ENCODE measurements around the gene MYG1.

The MYG1 gene, protein sequence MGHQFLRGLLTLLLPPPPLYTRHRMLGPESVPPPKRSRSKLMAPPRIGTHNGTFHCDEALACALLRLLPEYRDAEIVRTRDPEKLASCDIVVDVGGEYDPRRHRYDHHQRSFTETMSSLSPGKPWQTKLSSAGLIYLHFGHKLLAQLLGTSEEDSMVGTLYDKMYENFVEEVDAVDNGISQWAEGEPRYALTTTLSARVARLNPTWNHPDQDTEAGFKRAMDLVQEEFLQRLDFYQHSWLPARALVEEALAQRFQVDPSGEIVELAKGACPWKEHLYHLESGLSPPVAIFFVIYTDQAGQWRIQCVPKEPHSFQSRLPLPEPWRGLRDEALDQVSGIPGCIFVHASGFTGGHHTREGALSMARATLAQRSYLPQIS

DNA sequence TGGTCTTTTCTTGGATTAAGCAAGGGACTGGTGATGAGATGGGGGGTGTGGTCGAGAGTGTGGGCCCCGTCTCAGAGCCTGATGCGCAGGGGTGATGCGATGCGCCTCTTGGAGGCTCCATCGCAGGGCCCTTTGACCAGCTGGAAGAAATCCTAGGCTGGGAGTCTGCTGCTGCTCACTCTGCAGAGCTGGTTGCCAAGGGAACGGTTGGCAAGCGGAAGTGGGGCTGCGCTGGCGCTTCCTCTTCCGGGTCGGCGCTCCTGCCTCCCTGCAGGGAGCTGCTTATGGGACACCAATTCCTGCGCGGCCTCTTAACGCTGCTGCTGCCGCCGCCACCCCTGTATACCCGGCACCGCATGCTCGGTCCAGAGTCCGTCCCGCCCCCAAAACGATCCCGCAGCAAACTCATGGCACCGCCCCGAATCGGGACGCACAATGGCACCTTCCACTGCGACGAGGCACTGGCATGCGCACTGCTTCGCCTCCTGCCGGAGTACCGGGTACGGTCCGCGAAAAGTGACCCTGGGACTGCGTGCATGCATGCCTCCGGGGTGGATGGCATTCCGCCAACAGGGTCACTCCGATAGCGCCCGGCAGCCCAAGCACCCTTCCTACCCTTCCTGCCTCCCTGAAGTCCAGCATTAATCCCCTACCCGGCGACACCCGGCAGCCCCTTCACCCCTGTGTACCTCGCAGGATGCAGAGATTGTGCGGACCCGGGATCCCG, at the start of gene MYG1:
MYG1 (plus strand) TSS at position 242 of the 727 bp plus-strand sequence; CDS start at position 285, 43 bp downstream.
- peak; percentile 89 for DNase-seq

DNA sequence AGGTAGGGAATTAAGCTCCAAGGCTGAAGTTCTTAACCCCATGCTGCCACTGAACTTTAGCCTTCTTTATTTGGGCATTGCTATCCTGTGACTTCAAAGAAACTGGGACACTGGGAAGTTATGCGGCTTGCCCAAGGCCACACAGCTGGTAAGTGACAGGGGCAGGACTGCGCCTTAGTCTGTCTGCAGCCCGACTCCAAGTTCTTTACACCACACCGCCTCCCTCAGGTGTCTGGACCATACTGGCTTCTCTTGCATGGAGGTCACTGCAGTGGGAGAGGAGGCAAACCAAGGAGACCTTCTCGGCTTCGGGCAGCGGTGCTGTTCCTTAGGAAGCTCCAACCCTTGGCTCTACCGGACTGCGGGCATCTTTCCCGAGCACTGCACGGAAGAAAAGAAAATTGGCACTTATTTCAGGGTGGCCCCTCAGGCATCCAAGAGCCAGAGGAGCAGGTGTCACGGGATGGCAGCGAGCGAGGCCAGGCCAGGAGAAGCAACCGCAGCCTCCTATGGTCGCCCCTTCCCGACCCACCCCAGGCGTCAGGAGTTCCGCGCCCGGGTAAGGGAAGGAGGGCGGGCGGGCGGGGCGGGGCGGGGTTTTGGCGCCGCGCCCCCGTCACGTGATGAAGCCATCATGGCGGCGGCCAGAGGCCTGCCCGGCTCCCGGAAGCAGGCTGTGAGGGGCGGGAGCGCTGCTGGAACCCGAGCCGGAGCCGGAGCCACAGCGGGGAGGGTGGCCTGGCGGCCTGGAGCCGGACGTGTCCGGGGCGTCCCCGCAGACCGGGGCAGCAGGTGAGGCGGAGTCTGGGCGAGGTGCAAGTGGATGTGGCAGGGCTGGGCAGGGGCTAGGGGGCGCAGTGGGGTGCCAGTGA, 47.8 kb upstream of the MYG1 start:
- peak; percentile 72 for DNase-seq

DNA sequence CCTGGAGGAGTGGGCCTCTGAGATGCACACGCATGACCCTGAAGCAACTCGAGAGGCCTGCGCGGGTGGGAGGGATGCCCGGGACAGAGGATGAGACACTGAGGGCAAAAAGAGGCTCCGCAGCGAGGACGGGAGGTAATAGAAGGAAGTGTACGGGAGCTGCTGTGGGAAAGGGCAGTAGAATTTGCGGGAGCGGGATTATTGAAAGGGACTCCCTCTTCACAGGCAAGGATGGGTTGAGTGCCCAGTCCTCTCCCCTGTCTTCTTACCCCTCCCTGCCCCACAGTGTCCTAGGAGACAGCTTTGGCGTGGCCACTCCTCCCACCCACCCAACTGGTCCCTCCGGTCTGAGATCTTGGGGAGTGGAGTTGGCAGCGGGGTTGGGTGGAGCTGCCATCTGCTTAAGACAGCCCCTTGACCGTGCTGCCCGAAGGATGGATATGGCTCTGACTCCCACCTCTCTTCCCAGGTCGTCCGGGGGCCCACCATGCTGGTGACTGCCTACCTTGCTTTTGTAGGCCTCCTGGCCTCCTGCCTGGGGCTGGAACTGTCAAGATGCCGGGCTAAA, 47.1 kb upstream of the MYG1 start:
- DNase-seq, result peak; percentile 23

DNA sequence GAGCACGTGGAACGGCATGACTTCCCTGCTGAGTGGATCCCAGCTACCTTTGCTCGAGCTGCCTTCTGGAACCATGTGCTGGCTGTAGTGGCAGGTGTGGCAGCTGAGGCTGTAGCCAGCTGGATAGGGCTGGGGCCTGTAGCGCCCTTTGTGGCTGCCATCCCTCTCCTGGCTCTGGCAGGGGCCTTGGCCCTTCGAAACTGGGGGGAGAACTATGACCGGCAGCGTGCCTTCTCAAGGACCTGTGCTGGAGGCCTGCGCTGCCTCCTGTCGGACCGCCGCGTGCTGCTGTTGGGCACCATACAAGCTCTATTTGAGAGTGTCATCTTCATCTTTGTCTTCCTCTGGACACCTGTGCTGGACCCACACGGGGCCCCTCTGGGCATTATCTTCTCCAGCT, 46.2 kb upstream of the MYG1 start:
- DNase-seq, result no peak

DNA sequence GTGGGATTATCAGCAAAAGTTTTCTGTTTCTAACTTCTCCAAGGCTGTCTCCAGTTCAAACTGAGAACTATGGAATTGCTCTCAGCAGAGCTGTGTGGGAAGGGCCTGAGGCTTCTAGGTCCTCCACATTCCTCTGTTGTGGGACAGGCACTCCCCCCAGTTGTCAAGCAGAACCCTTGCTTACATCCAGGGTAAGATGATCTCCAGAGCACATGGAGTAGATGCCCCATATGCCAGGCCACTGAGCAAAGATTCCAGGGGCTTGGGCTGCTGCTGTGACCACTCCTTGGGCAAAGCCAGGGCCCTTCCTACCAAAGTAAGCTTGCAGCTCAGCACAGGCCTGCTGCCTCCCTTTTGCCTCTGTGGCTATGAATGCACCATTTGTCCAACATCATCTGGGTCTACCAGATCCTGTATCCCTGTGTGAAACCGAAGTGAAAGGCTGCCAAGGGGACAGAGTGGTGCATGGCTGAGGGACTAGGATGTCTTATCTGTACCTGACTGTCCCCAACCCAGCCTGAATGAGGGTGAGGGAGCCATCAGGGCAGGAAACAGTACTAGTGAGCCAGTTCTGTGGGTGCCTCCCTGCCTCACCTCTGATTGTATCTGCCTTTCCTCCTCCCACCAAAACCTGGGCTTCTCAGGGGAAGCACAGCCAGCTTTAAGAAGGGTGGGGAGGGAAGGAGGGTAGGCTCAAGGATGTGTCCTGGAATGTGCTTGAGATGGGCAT, 44.5 kb upstream of the MYG1 start:
- no peak for DNase-seq

DNA sequence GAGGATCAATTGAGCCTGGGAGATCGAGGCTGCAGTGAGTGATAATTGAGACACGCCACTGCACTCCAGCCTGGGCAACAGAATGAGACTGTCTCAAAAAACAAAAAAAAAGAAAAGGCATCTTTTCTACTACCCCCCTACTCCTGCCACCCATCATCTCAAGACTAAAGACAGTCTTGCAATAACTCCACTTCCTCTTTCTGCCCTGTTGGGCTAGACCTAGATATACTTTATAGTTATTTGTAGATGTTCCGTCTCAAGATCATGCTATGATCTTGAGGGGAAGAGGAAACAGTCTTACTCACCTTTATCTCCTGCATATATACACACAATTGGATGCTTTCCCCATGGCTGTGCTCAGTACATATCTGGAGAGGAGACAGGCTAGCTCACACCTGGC, 43.5 kb upstream of the MYG1 start:
- no peak for DNase-seq

DNA sequence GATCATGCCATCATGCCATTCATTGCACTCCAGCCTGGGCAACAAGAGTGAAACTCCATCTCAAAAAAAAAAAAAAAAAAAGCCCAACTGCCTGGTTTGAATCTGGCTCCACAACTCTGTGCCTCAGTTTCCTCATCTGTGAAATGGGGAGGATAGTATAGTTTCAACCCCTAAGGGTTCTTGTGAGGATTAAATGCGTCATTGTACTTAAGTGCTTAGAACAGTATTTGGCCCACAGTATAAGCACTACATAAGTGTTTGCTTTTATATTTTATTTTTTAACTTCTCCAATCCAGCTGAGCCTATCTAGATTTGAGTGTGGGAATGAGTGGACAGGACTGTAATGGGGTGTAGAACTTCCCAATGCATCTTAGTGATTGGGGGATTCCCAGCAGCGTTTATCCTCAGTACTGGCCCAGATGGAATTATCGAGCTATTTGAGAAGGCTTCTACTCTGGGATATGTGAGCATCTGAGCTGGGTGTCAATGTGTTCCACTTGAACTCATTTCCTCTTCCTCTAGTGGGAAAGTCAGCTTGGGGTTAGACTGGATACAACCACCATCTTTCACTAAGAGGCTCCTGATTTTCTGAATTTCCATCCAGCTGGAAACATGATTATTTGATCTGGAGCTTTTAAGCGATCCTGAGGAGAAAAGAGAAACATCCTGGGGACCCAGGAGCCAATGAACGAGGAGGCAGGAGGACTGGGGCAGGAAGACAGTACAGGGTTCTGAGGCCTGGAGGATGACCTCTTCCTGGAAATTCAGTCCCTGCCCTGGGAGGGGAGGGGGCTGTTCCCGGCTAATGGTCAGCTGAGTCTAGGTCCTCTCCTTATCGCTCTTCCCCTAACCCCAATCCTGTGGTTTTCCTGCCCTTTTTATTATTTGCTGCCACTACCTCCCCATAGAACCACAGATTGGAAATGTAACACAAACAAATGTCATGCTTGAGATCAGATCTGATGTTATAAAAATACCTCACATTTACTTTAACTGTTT, 40.7 kb upstream of the MYG1 start:
- no peak for DNase-seq

DNA sequence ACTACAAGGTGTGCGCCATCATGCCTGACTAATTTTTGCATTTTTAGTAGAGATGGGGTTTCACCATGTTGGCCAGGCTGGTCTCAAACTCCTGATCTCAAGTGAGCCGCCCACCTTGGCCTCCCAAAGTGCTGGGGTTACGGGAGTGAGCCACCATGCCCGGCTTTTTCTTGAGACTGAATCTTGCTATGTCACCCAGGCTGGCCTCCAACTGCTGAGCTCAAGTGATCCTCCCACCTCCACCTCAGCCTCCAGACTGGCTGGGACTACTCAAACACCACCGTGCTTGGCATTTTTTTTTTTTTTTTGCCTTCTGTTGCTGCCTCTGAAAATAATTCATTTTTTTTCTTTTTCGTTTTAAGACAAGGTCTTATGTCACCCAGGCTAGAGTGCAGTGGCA, 39.6 kb upstream of the MYG1 start:
- DNase-seq, result no peak

DNA sequence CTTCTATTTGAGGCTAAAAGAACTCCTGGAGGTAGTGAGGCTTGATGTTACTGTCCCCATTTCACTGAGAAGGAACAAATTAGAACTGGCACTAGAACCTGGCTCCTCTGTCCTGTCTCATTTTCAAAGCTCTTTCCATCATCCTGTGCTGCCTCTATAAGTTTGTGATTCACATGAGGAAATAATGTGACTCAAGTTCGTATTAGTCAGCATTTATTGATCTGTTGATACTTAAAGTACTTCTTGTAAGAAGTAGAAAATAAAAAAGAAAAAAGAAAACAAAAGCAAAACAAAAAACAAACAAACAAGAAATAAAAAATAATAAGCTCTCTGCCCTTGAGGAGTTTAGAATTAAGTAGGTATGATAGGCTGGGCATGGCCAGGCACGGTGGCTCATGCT, 33.7 kb upstream of the MYG1 start:
- DNase-seq, result peak; percentile 18

DNA sequence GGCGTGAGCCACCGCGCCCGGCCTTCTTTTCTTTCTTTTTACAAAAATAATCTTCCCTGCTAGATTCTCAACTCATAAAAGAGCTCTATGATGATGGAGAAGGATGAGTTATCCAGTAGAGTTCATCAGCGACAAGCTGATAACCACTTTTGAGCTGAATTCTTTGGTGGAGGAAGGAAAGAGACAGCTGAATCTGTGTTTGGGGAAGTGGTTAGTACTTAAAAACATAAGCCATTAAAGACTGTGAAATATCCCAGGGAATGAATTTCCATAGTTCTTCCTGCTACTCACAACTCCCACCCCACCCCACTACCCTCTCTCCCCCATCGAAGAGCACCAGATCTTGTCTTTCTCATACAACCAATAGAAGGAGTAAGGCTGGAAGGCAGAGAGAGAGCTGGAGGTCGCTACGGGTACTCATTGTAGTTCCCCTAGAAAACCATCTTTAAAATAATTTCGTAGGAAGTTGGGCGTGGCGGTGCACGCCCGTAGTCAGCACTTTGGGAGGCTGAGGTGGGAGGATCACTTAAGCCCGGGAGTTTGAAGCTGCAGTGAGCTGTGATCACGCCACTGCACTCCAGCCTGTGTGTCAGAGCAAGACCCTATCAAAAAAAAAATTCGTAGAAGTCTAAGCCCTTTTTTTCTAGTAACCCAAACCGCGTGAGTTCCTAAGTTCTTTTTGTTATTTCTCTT, 32.0 kb upstream of the MYG1 start:
- no peak for DNase-seq

DNA sequence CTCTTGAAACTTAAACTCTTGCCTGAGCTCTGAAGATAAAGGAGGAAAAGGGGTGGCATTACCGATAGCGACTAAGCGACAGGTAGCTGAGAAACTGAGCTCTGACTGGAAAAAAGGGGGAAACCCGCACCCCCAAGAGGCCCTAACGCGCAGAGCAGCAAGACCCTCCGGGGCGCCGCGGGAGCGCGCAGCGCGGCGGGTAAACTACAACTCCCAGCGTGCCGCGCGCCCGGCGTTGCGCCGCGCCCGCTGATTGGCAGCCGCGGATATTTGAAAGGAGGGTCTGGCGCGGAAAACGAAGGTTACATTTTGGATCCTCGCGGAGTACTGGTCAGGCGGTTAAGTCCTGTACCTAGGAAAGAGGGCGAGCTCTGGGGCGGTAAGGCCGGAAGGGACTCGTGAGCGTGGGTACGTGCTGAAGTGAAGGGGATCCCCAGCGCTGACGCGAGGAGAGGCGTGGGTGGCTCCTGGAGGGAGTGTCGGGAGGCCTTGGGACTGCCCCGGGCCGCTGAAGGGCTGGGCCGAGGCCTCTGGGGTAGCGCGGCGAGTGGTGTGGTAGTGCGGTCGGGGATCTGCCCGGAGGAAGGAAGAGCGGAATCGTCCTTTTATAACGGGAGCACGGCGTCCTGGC, 31.4 kb upstream of the MYG1 start, which contains the start of gene ESPL1:
ESPL1 (plus strand) TSS at position 301 of the 631 bp plus-strand sequence. CDS start 468 bp downstream, outside the sequence.
- DNase-seq, result peak; percentile 73

DNA sequence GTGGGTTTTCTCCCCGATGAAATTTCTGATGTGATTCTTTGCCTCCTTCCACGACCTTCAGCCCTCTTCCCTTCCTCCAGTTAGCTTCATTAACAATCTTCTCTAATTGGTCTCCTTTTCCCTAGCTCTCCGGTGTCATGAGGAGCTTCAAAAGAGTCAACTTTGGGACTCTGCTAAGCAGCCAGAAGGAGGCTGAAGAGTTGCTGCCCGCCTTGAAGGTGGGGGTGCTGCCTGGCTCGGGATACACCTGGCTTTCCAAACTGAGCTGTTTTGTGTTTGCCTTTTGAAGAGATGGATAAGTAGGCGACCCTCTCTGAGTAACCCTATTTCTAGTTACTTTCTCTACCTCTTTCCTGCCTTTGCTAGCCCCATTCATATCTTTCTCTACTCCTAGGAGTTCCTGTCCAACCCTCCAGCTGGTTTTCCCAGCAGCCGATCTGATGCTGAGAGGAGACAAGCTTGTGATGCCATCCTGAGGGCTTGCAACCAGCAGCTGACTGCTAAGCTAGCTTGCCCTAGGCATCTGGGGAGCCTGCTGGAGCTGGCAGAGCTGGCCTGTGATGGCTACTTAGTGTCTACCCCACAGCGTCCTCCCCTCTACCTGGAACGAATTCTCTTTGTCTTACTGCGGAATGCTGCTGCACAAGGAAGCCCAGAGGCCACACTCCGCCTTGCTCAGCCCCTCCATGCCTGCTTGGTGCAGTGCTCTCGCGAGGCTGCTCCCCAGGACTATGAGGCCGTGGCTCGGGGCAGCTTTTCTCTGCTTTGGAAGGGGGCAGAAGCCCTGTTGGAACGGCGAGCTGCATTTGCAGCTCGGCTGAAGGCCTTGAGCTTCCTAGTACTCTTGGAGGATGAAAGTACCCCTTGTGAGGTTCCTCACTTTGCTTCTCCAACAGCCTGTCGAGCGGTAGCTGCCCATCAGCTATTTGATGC, 30.6 kb upstream of the MYG1 start:
- peak; percentile 12 for DNase-seq

DNA sequence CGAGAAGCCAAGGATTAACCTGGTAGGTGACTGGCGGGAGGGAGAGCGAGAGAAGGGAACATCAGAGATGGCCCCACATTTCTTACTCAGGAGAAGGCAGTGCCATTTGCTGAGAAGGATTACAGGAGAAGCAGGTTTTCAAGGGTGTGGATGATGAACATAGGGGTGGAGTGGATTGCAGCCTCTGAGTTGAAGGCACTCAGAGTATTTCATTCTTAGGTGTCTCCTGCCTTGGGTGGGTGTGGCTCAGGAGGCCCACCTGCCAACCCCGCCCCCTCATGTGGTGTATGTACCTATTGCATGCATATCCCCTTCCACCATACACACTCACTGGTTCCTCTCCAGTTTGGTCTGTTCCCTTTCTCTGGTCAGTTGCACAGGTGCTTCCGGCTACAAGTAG, 25.1 kb upstream of the MYG1 start:
- DNase-seq, result no peak

DNA sequence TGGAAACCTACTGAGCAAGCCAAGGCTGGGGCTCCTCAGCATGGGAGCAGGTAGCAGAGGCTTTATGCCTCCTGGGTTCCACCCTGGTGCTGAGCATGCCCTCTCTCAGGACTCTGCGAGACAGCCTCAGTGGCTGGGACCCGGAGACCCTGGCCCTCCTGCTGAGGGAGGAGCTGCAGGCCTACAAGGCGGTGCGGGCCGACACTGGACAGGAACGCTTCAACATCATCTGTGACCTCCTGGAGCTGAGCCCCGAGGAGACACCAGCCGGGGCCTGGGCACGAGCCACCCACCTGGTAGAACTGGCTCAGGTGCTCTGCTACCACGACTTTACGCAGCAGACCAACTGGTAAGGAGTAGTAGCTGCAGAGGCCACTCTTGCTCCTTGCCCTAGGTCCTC, 23.0 kb upstream of the MYG1 start:
- DNase-seq, result no peak

DNA sequence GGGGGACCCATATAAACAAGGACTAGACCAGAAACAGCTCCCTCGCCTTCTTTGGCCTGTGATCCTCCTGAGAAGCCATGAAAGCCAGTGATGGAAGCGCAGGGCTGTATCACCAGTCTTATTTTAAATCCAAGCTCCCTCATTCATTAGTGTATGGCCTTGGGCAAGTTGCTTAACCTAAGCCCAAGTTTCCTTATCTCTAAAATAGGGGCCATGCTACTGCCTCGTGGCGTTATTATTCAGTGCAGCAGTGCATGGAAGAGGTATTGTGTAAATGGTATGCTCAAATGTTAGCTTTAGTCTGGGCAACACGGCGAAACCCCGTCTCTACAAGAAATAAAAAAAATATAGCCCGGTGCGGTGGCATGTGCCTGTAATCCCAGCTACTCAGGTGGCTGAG, 21.5 kb upstream of the MYG1 start:
- DNase-seq, result no peak

DNA sequence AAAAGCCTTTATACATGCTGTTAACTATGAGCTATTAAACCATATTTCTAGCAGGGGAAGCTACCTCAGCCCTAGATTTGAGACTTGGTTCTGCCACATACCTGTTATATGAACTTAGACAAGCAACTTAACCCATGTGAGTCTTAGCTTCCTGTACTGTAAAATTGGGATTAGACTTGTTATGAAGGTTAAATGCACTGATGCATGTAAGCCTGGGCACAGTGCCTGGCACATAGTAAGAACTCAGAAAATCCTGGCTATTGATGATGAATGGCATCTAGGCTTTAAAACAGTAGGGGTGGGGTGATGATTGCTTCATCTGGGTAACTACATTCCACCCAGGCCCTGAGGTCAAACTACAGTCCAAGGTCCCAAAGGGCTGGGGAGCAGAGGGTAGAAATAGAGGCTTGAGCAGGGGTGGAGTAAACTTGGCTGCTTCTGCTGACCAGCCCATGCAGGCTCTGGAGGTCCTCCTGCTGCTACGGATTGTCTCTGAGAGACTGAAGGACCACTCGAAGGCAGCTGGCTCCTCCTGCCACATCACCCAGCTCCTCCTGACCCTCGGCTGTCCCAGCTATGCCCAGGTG, 20.1 kb upstream of the MYG1 start:
- no peak for DNase-seq

DNA sequence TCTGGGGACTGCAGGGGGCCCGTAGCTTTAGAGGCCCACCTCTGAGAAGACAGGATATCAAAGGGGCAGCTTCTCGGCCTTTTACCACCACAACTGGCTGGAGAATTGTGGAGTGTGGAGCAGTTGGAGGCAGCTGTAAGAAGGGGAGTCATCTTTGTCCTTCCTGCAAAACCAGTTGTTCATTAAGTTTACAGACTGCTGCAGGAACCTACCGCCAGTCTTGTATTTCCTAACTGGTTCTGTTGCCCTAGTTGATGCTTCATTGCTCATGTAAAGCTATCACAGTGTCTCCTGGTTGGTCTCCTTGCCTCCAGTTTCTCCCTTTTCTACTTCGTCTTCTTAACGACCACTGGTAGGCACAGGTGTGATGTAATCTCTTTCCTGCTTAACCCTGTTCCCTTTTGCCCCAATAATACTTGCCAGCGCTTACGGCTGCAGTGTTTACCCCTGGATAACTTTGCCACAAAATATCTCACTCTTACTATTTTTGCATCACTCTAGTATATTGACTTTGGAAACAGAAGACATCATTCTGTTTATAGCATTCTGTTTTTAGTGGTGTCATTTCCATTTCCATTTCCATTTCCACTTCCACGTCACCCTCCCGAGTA, 19.5 kb upstream of the MYG1 start:
- no peak for DNase-seq

DNA sequence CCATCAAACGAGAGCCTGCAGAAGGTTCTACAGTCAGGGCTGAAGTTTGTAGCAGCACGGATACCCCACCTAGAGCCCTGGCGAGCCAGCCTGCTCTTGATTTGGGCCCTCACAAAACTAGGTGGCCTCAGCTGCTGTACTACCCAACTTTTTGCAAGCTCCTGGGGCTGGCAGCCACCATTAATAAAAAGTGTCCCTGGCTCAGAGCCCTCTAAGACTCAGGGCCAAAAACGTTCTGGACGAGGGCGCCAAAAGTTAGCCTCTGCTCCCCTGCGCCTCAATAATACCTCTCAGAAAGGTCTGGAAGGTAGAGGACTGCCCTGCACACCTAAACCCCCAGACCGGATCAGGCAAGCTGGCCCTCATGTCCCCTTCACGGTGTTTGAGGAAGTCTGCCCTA, 13.0 kb upstream of the MYG1 start:
- no peak for DNase-seq

All from HCEC 1CT (cell line).